GM23338 (cell line): Measurements from ENCODE around the gene SYT14. TPM values are rescaled to one million over a fixed set of nuclear protein-coding genes. Genes with fewer than 3 reads are reported as not detected.

Source experiments
- ATAC-seq: fragments of 200-7000 bp; cut with Tn5 transposase; 3 replicates; pipeline ENCODE4 v1.9.1; 2020
- DNase-seq: peaks from one replicate; pipeline ENCODE4 v3.0.0-alpha.2; 2015; ENCODE audit warnings: low spot score
- H2AFZ ChIP-seq: fragments of 200-600 bp; sonication (generic); 2 replicates; pipeline ENCODE4 v1.8.0; 2016; ENCODE audit warnings: antibody characterized with exemption, mild to moderate bottlenecking, moderate library complexity
- H3F3A ChIP-seq: fragments of 200-600 bp; sonication (generic); replicated peaks from 2 replicates; pipeline ENCODE4 v1.8.0; 2017; ENCODE audit warnings: antibody characterized with exemption, mixed run types, low read depth
- H3K27ac ChIP-seq: fragments of 200-600 bp; sonication (generic); 2 replicates; pipeline ENCODE4 v1.6.1; 2016; ENCODE audit warnings: low read depth
- H3K27me3 ChIP-seq: fragments of 200-600 bp; sonication (generic); 2 replicates; pipeline ENCODE4 v1.8.0; 2016; ENCODE audit warnings: mild to moderate bottlenecking, mixed run types, moderate library complexity; ENCODE audit not compliant: insufficient read depth
- H3K36me3 ChIP-seq: fragments of 200-600 bp; sonication (generic); 2 replicates; pipeline ENCODE4 v1.8.0; 2016; ENCODE audit warnings: mild to moderate bottlenecking; ENCODE audit not compliant: insufficient read depth
- H3K4me1 ChIP-seq: fragments of 200-600 bp; sonication (generic); 2 replicates; pipeline ENCODE4 v1.8.0; 2016; ENCODE audit warnings: mild to moderate bottlenecking, moderate library complexity; ENCODE audit not compliant: insufficient read depth
- H3K4me2 ChIP-seq: fragments of 200-600 bp; sonication (generic); 2 replicates; pipeline ENCODE4 v1.7.1; 2017; ENCODE audit warnings: mixed run types
- H3K4me3 ChIP-seq: fragments of 200-600 bp; sonication (generic); 2 replicates; pipeline ENCODE4 v1.6.1; 2016; ENCODE audit warnings: mixed run types
- H3K79me2 ChIP-seq: fragments of 200-600 bp; sonication (generic); replicated peaks from 2 replicates; pipeline ENCODE4 v1.8.0; 2017; ENCODE audit warnings: mild to moderate bottlenecking; ENCODE audit not compliant: insufficient read depth
- H3K9me2 ChIP-seq: fragments of 200-600 bp; sonication (generic); 2 replicates; pipeline ENCODE4 v1.8.0; 2017; ENCODE audit not compliant: insufficient read depth
- H4K20me1 ChIP-seq: fragments of 200-600 bp; sonication (generic); replicated peaks from 2 replicates; pipeline ENCODE4 v1.8.0; 2017; ENCODE audit warnings: mild to moderate bottlenecking; ENCODE audit not compliant: insufficient read depth
- H3K27ac Mint-ChIP-seq: 2 replicates; pipeline ENCODE4 v1.8.0; 2020; ENCODE audit warnings: inconsistent platforms, mild to moderate bottlenecking, moderate library complexity, mixed read lengths
- H3K27me3 Mint-ChIP-seq: 3 replicates; pipeline ENCODE4 v1.8.0; 2022; ENCODE audit warnings: low read depth, mild to moderate bottlenecking, moderate library complexity, mixed read lengths, inconsistent platforms; ENCODE audit not compliant: insufficient read depth, poor library complexity
- H3K36me3 Mint-ChIP-seq: 3 replicates; pipeline ENCODE4 v1.8.0; 2021; ENCODE audit warnings: low read depth, mild to moderate bottlenecking, inconsistent platforms, moderate library complexity, mixed read lengths
- H3K4me1 Mint-ChIP-seq: 3 replicates; pipeline ENCODE4 v1.8.0; 2020; ENCODE audit warnings: mild to moderate bottlenecking, inconsistent platforms, mixed read lengths
- H3K4me3 Mint-ChIP-seq: 3 replicates; pipeline ENCODE4 v1.8.0; 2021; ENCODE audit warnings: moderate library complexity, mild to moderate bottlenecking, inconsistent platforms, mixed read lengths
- H3K9me3 Mint-ChIP-seq: 3 replicates; pipeline ENCODE4 v1.8.0; 2020; ENCODE audit warnings: moderate library complexity, mild to moderate bottlenecking, inconsistent platforms, mixed read lengths
- CREB1 ChIP-seq: fragments of 250-450 bp; sonication (Bioruptor Pico); IDR thresholded peaks from 2 replicates; pipeline ENCODE4 v1.5.0; 2020; ENCODE audit warnings: low read depth, mild to moderate bottlenecking, moderate library complexity
- CTCF ChIP-seq, 2 experiments: fragments of 200-600 bp in 1 of 2; sonication (generic) in 1 of 2; conservative IDR thresholded peaks; 2 replicates each; pipeline versions ENCODE4 v1.5.1 to v1.6.1; 2016 to 2017; ENCODE audit warnings: antibody characterized with exemption in 2 of 2, low read depth in 2 of 2, mild to moderate bottlenecking in 2 of 2, moderate library complexity in 1 of 2
- EZH2phosphoT487 ChIP-seq: fragments of 200-600 bp; sonication (generic); IDR thresholded peaks from one replicate; pipeline ENCODE4 v1.8.1; 2018; ENCODE audit warnings: antibody characterized with exemption; ENCODE audit not compliant: unreplicated experiment
- JUNB ChIP-seq: IDR thresholded peaks from one replicate; pipeline ENCODE4 v1.6.1; 2016; ENCODE audit warnings: antibody characterized with exemption; ENCODE audit not compliant: unreplicated experiment
- NANOG ChIP-seq: IDR thresholded peaks from 2 replicates; pipeline ENCODE4 v1.6.1; 2016; ENCODE audit warnings: antibody characterized with exemption, borderline replicate concordance
- POLR2AphosphoS5 ChIP-seq: IDR thresholded peaks from 2 replicates; pipeline ENCODE4 v1.6.1; 2016; ENCODE audit warnings: antibody characterized with exemption, low read depth
- REST ChIP-seq: IDR thresholded peaks from one replicate; pipeline ENCODE4 v1.6.1; 2018; ENCODE audit warnings: antibody characterized with exemption; ENCODE audit not compliant: unreplicated experiment
- STAT1 ChIP-seq: IDR thresholded peaks from one replicate; pipeline ENCODE4 v1.6.1; 2016; ENCODE audit warnings: antibody characterized with exemption; ENCODE audit not compliant: unreplicated experiment
- ZNF114 ChIP-seq: fragments of 250-450 bp; sonication (Bioruptor Pico); IDR thresholded peaks from 2 replicates; pipeline ENCODE4 v1.5.0; 2020; ENCODE audit warnings: mild to moderate bottlenecking, moderate library complexity
- ZNF331 ChIP-seq: fragments of 250-450 bp; sonication (Bioruptor Pico); IDR thresholded peaks from 2 replicates; pipeline ENCODE4 v1.5.0; 2020; ENCODE audit warnings: low read depth, mild to moderate bottlenecking, moderate library complexity
- ZNF462 ChIP-seq: fragments of 250-450 bp; sonication (Bioruptor Pico); IDR thresholded peaks from 2 replicates; pipeline ENCODE4 v1.5.0; 2020; ENCODE audit warnings: mild to moderate bottlenecking, moderate library complexity
- polyA plus RNA-seq: library from polyadenylated mRNA; unstranded; fragments of >200 nt; fragmentation: Nextera tagmentation; extraction: Ambion mirVana; gene quantifications from 2 replicates; pipeline ENCODE4 v1.2.1, GENCODE V29; 2016
- total RNA-seq: library from RNA; depleted of rRNA; stranded (reverse); fragments of >200 nt; shearing (Covaris generic); gene quantifications from 2 replicates; pipeline ENCODE4 v1.2.3, GENCODE V29; 2014

The SYT14 gene
- total and polyA plus RNA-seq, 2 experiments from 2014 or later = 5.2 to 22.4 TPM

GRCh38 chr1:210189426-210189825 is 251.4 kb downstream of the SYT14 start (continued):
- TF ChIP-seq ZNF462 (CRISPR knock-in tag) (no peak), ZNF331 (CRISPR knock-in tag) (no peak), POLR2AphosphoS5 (no peak), ZNF114 (CRISPR knock-in tag) (no peak), JUNB (no peak)

GRCh38 chr1:210195635-210196160 is 257.7 kb downstream of the SYT14 start:
- H3K27me3 ChIP-seq = no peaks in the 10 kb centered on the region
- no peak overlapping the region for H3K4me2 ChIP-seq
- H2AFZ ChIP-seq = no peak overlapping the region
- no peaks in the 10 kb centered on the region for H3K4me1 ChIP-seq
- Mint-ChIP-seq H3K4me1 (no peaks in the 10 kb centered on the region), H3K9me3 (no peaks in the 10 kb centered on the region; the same call in 2 of the 3 replicates), H3K4me3 (no peak overlapping the region), H3K36me3 (no peaks in the 10 kb centered on the region; the same call in 2 of the 3 replicates), H3K27me3 (no peaks in the 10 kb centered on the region), H3K27ac (no peak overlapping the region)
- H4K20me1 ChIP-seq = no peaks in the 10 kb centered on the region
- no peaks in the 10 kb centered on the region for H3K79me2 ChIP-seq
- H3F3A ChIP-seq = no peaks in the 10 kb centered on the region
- ATAC-seq (no peak), DNase-seq (no peak)
- H3K36me3 ChIP-seq = no peaks in the 10 kb centered on the region
- H3K9me2 ChIP-seq = 0 out of 2 replicates have a peak, but pooled peaks cover 3% of the 10 kb centered on the region
- no peak overlapping the region for H3K4me3 ChIP-seq
- no peak overlapping the region for H3K27ac ChIP-seq
- TF ChIP-seq REST (no peak), ZNF114 (CRISPR knock-in tag) (no peak), STAT1 (no peak), CTCF (conservative IDR thresholded peaks at IDR 0.05; ENCODE audit: low read depth in 2 of 2) (no peak), NANOG (no peak), EZH2phosphoT487 (no peak), ZNF331 (CRISPR knock-in tag) (no peak), JUNB (no peak), CREB1 (CRISPR knock-in tag) (no peak)
